Activated naive CD4-positive, alpha-beta T cell treated with anti-CD3 and anti-CD28 coated beads, Interleukin-2, amount 10 ng/mL, durations not matched to agents 7 days and 5 days (primary cell): ENCODE results near the gene CC2D1A.
"Not testable (repeated sequence)": the region's sequence is repeated elsewhere in the genome, so short reads cannot be mapped to it uniquely, and the experiment has no call there.

Source experiments
- CTCF ChIA-PET: fragments of 350-600 bp; sonication (Branson Sonifier 250); formaldehyde crosslinking; loops from one replicate; lab custom pipeline; 2021; ENCODE audit warnings: antibody characterized with exemption; lab: Charles Lee
- DNase-seq: peaks from one replicate; pipeline ENCODE4 v3.0.0-alpha.2; 2020
- H3K27ac Mint-ChIP-seq: one replicate; pipeline ENCODE4 v1.8.0; 2021; ENCODE audit warnings: mild to moderate bottlenecking, moderate library complexity, mixed read lengths
- H3K27me3 Mint-ChIP-seq: one replicate; pipeline ENCODE4 v1.8.0; 2021; ENCODE audit warnings: mild to moderate bottlenecking, mixed read lengths
- H3K36me3 Mint-ChIP-seq: one replicate; pipeline ENCODE4 v1.8.0; 2021; ENCODE audit warnings: mixed read lengths
- H3K4me1 Mint-ChIP-seq: one replicate; pipeline ENCODE4 v1.8.0; 2021; ENCODE audit warnings: mixed read lengths
- H3K4me3 Mint-ChIP-seq: one replicate; pipeline ENCODE4 v1.8.0; 2021; ENCODE audit warnings: mild to moderate bottlenecking, moderate library complexity, mixed read lengths
- H3K9me3 Mint-ChIP-seq: one replicate; pipeline ENCODE4 v1.8.0; 2021; ENCODE audit warnings: mixed read lengths

CC2D1A gene

DNA sequence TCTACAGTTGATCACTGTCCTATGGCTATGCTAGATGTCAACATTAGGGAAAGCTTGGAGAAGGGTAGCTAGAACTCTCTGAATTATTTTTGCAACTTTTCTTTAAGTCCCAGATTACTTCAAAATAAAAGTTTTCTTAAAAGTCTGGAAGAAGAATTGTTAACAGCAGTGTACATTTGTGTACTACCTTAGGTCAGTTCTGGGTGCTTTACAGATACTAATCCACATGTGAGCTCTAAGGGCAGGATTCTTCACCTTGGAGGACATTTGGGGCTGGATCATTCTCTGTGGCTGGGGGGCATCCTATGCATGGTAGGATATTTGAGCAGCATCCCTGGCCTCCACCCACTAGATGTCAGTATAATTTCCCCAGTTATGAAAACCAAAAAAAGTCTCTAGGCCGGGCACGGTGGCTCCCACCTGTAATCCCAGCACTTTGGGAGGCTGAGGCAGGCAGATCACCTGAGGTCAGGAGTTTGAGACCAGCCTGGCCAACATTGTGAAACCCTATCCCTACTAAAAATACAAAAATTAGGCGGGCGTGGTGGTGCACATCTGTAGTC is 2.9 kb upstream of the CC2D1A start:
- H3K4me1 Mint-ChIP-seq, result peaks cover 41% of the 10 kb centered on the region
- CTCF ChIA-PET, result interaction anchor here (0.7 to 2.4 kb wide), 10 partner anchors 10 to 219 kb away, joined by 3 to 12 read pairs (median 4); partner anchors contain the start of gene DCAF15
- no peaks in the 10 kb centered on the region for H3K27me3 Mint-ChIP-seq
- peaks cover 2% of the 10 kb centered on the region for H3K36me3 Mint-ChIP-seq
- no peak overlapping the region for H3K4me3 Mint-ChIP-seq
- H3K27ac Mint-ChIP-seq, result peak overlapping the region; percentile 45
- H3K9me3 Mint-ChIP-seq, result no peaks in the 10 kb centered on the region
- peak; percentile 53 for DNase-seq

GRCh38 chr19:13906521-13906904 is 512 bp downstream of the CC2D1A start:
- Mint-ChIP-seq H3K9me3 (no peaks in the 10 kb centered on the region), H3K4me3 (peak overlapping the region; percentile 83), H3K27me3 (no peaks in the 10 kb centered on the region), H3K4me1 (peaks cover 41% of the 10 kb centered on the region), H3K36me3 (peaks cover 15% of the 10 kb centered on the region), H3K27ac (peak overlapping the region; percentile 65)
- peak; percentile 63 for DNase-seq
- CTCF ChIA-PET, result interaction anchor here (1.1 to 1.3 kb wide), 3 partner anchors 10 to 154 kb away, joined by 3 to 5 read pairs (median 3); no protein-coding TSS in a partner anchor

DNA sequence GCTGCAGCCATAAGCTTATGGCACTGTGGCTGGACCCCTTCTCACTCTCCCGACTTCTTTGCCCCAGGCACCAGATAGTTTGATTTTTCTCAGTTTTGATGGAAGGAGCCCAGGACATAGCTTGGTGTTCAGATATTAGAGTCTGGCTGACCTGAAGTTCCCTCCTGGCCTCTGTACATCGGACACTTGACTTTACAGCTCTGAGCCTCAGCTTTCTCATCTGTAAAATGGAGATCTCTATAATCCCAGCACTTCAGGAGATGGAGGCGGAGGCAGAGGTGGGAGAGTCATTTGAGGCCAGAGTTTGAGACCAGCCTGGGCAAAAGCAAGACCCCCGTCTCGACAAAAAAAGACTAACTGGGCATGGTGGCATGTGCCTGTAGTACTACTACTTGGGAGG is 909 bp downstream of the CC2D1A start:
- DNase-seq, result no peak
- Mint-ChIP-seq H3K9me3 (no peaks in the 10 kb centered on the region), H3K27ac (peak overlapping the region; percentile 65), H3K4me1 (peaks cover 41% of the 10 kb centered on the region), H3K4me3 (peak overlapping the region; percentile 83), H3K36me3 (peaks cover 15% of the 10 kb centered on the region), H3K27me3 (no peaks in the 10 kb centered on the region)
- CTCF ChIA-PET, result interaction anchor here (1.1 to 1.3 kb wide), 3 partner anchors 9 to 153 kb away, joined by 3 to 5 read pairs (median 3); no protein-coding TSS in a partner anchor

DNA sequence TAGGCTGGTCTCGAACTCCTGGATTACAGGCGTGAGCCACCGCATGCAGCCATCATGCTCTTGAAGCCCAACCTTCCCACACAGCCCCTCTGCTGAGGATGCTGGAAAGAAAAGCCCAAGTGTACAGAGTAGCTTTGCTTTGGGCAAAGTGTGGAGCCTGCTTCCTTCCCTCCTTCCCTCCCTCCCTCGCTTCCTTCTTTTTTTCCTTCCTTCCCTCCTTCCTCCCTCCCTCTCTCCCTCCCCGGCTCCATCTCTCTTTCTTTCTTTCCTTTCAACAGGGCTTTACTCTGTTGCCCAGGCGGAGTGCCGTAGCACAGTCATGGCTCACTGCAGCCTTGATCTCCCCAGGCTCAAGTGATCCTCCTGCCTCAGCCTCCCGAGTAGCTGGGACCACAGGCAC is 2.7 kb downstream of the CC2D1A start:
- CTCF ChIA-PET, result interaction anchor here (1.2 kb wide), 1 partner anchor 76 kb away, joined by 3 read pairs; no protein-coding TSS in a partner anchor
- Mint-ChIP-seq H3K27me3 (no peaks in the 10 kb centered on the region), H3K4me3 (no peak overlapping the region), H3K36me3 (peaks cover 16% of the 10 kb centered on the region), H3K27ac (no peak overlapping the region), H3K9me3 (no peaks in the 10 kb centered on the region), H3K4me1 (peaks cover 34% of the 10 kb centered on the region)
- DNase-seq, result no peak

DNA sequence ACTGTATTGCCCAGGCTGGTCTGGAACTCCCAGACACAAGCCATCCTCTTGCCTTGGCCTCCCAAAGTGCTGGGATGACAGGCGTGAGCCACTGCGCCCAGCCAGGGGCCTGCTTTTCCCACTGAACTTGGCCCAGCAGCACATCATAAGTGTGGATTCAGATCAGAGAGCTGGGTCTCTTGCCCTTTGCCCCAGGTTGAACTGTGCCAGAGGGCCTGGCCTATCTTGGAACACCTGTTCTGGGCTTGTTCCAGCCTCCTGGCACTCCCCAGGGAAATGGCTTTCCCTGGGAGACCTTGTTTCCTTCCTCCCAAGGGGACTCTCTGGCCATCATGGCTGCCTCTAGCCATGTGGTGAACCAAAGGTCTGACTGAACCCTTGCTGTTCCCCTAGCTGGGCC is 3.4 kb downstream of the CC2D1A start:
- no peak overlapping the region for H3K27ac Mint-ChIP-seq

GRCh38 chr19:13913352-13913751 is 7.4 kb downstream of the CC2D1A start:
- no peaks in the 10 kb centered on the region for H3K27me3 Mint-ChIP-seq
- H3K4me1 Mint-ChIP-seq, result no peaks in the 10 kb centered on the region
- peaks cover 18% of the 10 kb centered on the region for H3K36me3 Mint-ChIP-seq
- DNase-seq, result no peak
- no peak overlapping the region for H3K4me3 Mint-ChIP-seq
- H3K27ac Mint-ChIP-seq, result no peak overlapping the region
- no peaks in the 10 kb centered on the region for H3K9me3 Mint-ChIP-seq
- CTCF ChIA-PET, result interaction anchor here (1.0 kb wide), 1 partner anchor 55 kb away, joined by 3 read pairs; no protein-coding TSS in a partner anchor

More for the DNA sequence above, 3.4 kb downstream of the CC2D1A start:
- no peak overlapping the region for H3K4me3 Mint-ChIP-seq
- CTCF ChIA-PET, result interaction anchor here (1.1 kb wide), 1 partner anchor 151 kb away, joined by 3 read pairs; no protein-coding TSS in a partner anchor
- peaks cover 26% of the 10 kb centered on the region for H3K4me1 Mint-ChIP-seq
- peaks cover 16% of the 10 kb centered on the region for H3K36me3 Mint-ChIP-seq
- H3K9me3 Mint-ChIP-seq, result no peaks in the 10 kb centered on the region
- DNase-seq, result no peak
- no peaks in the 10 kb centered on the region for H3K27me3 Mint-ChIP-seq

GRCh38 chr19:13914777-13915176 is 8.8 kb downstream of the CC2D1A start:
- Mint-ChIP-seq H3K9me3 (no peaks in the 10 kb centered on the region), H3K36me3 (peaks cover 22% of the 10 kb centered on the region), H3K4me1 (no peaks in the 10 kb centered on the region), H3K27me3 (no peaks in the 10 kb centered on the region), H3K4me3 (no peak overlapping the region), H3K27ac (no peak overlapping the region)
- DNase-seq, result no peak
- CTCF ChIA-PET, result no interaction called here

- H3K4me1 Mint-ChIP-seq, result peaks cover 5% of the 10 kb centered on the region
- CTCF ChIA-PET, result no interaction called here
- H3K27me3 Mint-ChIP-seq, result no peaks in the 10 kb centered on the region
- no peak overlapping the region for H3K27ac Mint-ChIP-seq
- peaks cover 42% of the 10 kb centered on the region for H3K36me3 Mint-ChIP-seq
- DNase-seq, result no peak
- H3K4me3 Mint-ChIP-seq, result no peak overlapping the region
- peaks cover 9% of the 10 kb centered on the region for H3K9me3 Mint-ChIP-seq
Observed at GRCh38 chr19:13917888-13918406, 11.9 kb downstream of the CC2D1A start.

- H3K4me1 Mint-ChIP-seq, result peaks cover 5% of the 10 kb centered on the region
- peaks cover 9% of the 10 kb centered on the region for H3K9me3 Mint-ChIP-seq
- CTCF ChIA-PET, result interaction anchor here (0.6 kb wide), 1 partner anchor 40 kb away, joined by 3 read pairs; no protein-coding TSS in a partner anchor
- H3K4me3 Mint-ChIP-seq, result no peak overlapping the region
- no peak overlapping the region for H3K27ac Mint-ChIP-seq
- no peak for DNase-seq
- no peaks in the 10 kb centered on the region for H3K27me3 Mint-ChIP-seq
- peaks cover 47% of the 10 kb centered on the region for H3K36me3 Mint-ChIP-seq
Observed at GRCh38 chr19:13918726-13919411, 12.9 kb downstream of the CC2D1A start.

DNA sequence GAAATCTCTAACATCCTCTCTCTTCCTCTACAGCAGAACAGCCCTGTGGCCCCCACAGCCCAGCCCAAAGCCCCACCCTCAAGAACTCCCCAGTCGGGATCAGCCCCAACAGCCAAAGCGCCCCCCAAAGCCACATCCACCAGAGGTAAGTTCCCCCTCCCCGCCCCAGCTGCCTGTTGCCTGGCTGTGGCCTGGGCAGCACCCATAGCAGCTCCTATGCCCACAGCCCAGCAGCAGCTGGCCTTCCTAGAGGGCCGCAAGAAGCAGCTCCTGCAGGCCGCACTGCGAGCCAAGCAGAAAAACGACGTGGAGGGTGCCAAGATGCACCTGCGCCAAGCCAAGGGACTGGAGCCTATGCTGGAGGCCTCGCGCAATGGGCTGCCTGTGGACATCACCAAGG is 14.5 kb downstream of the CC2D1A start:
- H3K36me3 Mint-ChIP-seq, result peaks cover 49% of the 10 kb centered on the region
- peaks cover 5% of the 10 kb centered on the region for H3K4me1 Mint-ChIP-seq
- no peak overlapping the region for H3K4me3 Mint-ChIP-seq
- no peaks in the 10 kb centered on the region for H3K27me3 Mint-ChIP-seq
- H3K9me3 Mint-ChIP-seq, result peaks cover 9% of the 10 kb centered on the region
- CTCF ChIA-PET, result no interaction called here
- no peak overlapping the region for H3K27ac Mint-ChIP-seq
- DNase-seq, result no peak

DNA sequence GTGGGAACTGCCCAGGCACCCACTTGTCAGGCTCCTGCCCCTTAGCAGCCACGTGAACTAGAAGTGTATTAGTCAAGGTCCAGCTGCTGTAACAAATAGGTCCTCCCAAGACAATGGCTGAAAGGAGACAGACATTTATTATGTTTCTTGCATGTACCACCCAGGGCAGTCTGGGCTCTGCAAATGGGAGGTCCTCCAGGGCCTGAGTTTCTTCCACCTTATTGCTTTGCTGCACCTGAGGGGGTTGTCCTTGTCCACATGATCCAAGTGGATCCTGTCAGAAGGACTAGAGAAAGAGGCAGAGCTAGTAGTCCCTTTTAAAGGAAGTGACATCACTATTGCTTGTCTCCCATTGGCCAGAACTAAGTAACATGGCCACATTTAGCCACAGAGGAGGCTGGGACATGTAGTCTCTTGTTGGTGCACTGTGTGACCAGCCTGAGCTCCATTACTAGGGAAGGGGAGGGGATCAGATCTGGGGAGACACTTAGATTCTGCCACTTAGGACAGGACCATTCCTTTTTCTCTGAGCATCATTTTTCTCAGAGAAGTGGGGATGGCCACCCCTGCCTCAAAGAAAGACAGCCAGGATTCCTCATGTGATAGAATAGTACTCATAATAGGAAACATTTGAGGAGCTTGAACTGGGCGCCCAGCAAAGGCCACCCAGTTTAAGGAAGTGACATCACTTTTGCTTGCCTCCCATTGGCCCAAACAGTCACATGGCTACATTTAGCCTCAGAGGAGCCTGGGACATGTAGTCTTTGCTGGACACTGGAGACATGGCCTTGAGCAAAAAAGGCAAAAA is 15.1 kb downstream of the CC2D1A start:
- Mint-ChIP-seq H3K27ac (no peak overlapping the region), H3K9me3 (peaks cover 9% of the 10 kb centered on the region), H3K27me3 (no peaks in the 10 kb centered on the region), H3K4me1 (peaks cover 7% of the 10 kb centered on the region), H3K36me3 (peaks cover 51% of the 10 kb centered on the region), H3K4me3 (no peak overlapping the region)
- CTCF ChIA-PET, result interaction anchor here (0.7 to 0.8 kb wide), 2 partner anchors 18 to 19 kb away, joined by 3 read pairs; no protein-coding TSS in a partner anchor
- DNase-seq, result peak; percentile 49

- not testable (repeated sequence) for H3K27ac Mint-ChIP-seq, H3K27me3 Mint-ChIP-seq, H3K4me3 Mint-ChIP-seq, H3K9me3 Mint-ChIP-seq, DNase-seq
- peaks cover 58% of the 10 kb centered on the region for H3K36me3 Mint-ChIP-seq
- H3K4me1 Mint-ChIP-seq, result peaks cover 16% of the 10 kb centered on the region
- CTCF ChIA-PET, result interaction anchor here (0.7 to 0.8 kb wide), 2 partner anchors 19 to 20 kb away, joined by 3 read pairs; no protein-coding TSS in a partner anchor
Observed at GRCh38 chr19:13922118-13922517, 16.1 kb downstream of the CC2D1A start.

GRCh38 chr19:13923194-13923987 is 17.4 kb downstream of the CC2D1A start:
- CTCF ChIA-PET, result interaction anchor here (0.8 kb wide), 1 partner anchor 136 kb away, joined by 3 read pairs; no protein-coding TSS in a partner anchor
- Mint-ChIP-seq H3K4me3 (no peak overlapping the region), H3K27me3 (no peaks in the 10 kb centered on the region), H3K36me3 (peaks cover 61% of the 10 kb centered on the region), H3K9me3 (peaks cover 9% of the 10 kb centered on the region), H3K27ac (no peak overlapping the region), H3K4me1 (peaks cover 21% of the 10 kb centered on the region)
- no peak for DNase-seq
